T-helper 1 cell treated with Interleukin-12 subunit alpha and Interleukin-12 subunit beta and Interleukin-4 antibody, amounts not matched to agents 30 μg/mL and 1 μg/mL, for 36 hours (primary cell): ENCODE measurements around the gene FAXDC2.

Experiments
- H3K27ac Mint-ChIP-seq: one replicate; pipeline ENCODE4 v1.8.0; 2021; ENCODE audit warnings: mild to moderate bottlenecking, mixed read lengths
- H3K27me3 Mint-ChIP-seq: one replicate; pipeline ENCODE4 v1.8.0; 2021; ENCODE audit warnings: low read depth, mixed read lengths
- H3K36me3 Mint-ChIP-seq: one replicate; pipeline ENCODE4 v1.8.0; 2021; ENCODE audit warnings: low read depth, mixed read lengths
- H3K4me1 Mint-ChIP-seq: one replicate; pipeline ENCODE4 v1.8.0; 2021; ENCODE audit warnings: low read depth, mixed read lengths
- H3K4me3 Mint-ChIP-seq: one replicate; pipeline ENCODE4 v1.8.0; 2021; ENCODE audit warnings: mild to moderate bottlenecking, moderate library complexity, mixed read lengths
- H3K9me3 Mint-ChIP-seq: one replicate; pipeline ENCODE4 v1.8.0; 2021; ENCODE audit warnings: mixed read lengths

The FAXDC2 gene

DNA sequence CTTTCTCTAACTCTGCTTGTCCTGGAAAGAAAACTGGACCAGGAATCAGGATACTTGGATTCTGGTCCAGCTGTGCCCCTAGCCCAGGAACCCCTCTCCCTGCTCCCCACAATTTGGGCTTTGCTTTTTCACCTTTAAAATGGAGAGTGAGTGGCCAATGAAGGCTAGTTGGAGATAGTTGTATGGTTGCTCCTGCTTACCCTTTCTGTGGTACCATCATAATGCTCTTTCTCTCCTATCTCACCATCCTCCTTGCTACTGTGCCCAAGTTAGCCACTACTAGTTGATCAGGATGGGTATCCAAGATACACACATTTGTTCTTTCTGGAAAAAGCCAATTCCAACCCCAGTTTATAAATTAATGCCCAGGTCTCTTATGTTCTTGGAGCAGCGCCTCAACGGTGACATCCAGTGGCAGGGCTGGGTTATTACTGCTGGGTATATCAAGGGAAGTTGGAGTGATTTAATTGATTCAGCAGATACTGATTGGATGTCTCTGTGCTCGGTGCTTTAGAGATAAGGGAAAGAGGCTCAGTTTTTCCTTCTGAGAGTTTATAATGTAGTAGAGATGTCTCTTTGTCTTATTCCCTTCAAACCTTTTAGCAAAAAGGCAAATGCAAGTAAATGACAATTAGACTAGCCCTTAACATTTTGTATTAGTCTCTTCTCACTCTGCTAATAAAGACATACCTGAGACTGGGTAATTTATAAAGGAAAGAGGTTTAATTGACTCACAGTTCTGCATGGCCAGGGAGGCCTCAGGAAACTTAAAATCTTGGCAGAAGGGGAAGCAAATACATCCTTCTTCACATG, 38.5 kb downstream of the FAXDC2 start:
- Mint-ChIP-seq H3K9me3 (no peaks in the 10 kb centered on the region), H3K27me3 (no peaks in the 10 kb centered on the region), H3K4me1 (peaks cover 20% of the 10 kb centered on the region), H3K27ac (no peak overlapping the region), H3K36me3 (peaks cover 54% of the 10 kb centered on the region), H3K4me3 (no peak overlapping the region)

DNA sequence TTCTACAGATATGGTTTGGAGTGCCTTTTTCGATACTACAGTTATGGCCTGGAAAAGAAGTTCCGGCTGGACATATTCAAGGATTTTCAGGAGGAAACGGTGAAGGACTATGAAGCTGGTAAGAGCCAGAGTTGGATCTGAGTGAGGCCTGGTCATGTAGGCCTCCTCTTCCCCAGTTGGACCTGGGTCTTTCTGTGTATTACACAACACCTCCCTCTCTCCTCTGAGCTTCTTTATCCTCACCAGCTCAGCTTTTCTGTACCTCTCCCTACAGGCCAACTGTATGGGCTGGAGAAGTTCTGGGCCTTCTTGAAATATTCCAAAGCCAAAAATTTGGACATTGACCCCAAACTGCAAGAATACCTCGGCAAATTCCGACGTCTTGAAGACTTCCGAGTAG, 39.2 kb downstream of the FAXDC2 start:
- no peak overlapping the region for H3K4me3 Mint-ChIP-seq
- no peaks in the 10 kb centered on the region for H3K9me3 Mint-ChIP-seq
- peaks cover 52% of the 10 kb centered on the region for H3K36me3 Mint-ChIP-seq
- H3K27ac Mint-ChIP-seq: no peak overlapping the region
- peaks cover 18% of the 10 kb centered on the region for H3K4me1 Mint-ChIP-seq
- H3K27me3 Mint-ChIP-seq: no peaks in the 10 kb centered on the region

DNA sequence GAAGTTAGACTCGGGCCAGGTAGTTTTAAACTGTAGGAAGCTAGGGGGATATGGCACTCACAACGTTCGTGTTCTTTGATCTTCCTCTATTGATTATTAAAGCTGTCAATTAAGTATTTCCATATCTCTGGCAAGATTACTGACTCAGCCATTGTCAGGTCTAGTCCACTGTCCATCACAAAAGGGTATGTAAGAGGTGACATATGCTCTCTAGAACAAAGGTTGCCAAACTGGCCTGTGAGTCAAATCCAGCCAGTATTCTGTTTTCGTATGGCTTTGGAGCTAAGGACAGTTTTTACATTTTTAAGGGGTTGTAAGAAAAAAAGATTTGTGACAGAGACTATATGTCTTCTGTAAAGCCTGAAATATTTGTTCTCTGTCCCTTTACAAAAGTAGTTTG, 44.2 kb downstream of the FAXDC2 start:
- Mint-ChIP-seq H3K36me3 (peaks cover 60% of the 10 kb centered on the region), H3K4me3 (no peak overlapping the region), H3K27ac (no peak overlapping the region), H3K27me3 (no peaks in the 10 kb centered on the region), H3K4me1 (peaks cover 4% of the 10 kb centered on the region), H3K9me3 (no peaks in the 10 kb centered on the region)

DNA sequence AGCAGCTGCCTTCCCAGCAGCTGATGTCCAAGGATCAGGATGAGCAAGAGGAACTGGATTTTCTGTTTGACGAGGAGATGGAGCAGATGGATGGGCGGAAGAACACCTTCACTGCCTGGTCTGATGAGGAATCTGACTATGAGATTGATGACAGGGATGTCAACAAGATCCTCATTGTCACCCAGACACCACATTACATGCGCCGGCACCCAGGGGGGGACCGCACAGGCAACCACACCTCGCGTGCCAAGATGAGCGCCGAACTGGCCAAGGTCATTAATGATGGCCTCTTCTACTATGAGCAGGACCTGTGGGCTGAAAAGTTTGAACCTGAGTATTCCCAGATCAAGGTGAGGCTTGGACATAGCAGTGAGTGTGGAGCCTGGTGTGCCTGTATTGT, 48.4 kb downstream of the FAXDC2 start:
- Mint-ChIP-seq H3K27me3 (no peaks in the 10 kb centered on the region), H3K4me1 (peaks cover 18% of the 10 kb centered on the region), H3K27ac (no peak overlapping the region), H3K36me3 (peaks cover 69% of the 10 kb centered on the region), H3K4me3 (no peak overlapping the region), H3K9me3 (no peaks in the 10 kb centered on the region)

DNA sequence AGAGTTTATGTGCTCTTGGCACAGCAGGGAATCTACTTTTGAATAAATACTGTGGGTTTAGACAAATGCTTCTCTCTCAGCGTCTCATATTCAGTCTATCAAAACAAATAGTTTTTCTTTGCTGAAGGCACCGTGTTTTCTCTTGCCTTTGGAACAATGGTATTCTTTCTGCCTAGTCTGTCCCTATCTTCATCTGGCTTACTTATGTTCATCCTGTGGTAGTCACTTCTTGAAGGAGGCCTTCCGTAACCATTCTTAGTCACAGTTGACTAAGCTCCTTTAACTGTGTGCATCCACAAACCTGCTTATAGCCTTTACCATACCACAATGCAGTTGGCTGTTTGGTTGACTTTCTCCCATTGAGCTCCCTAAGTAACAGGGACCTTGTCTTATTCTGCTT, 49.3 kb downstream of the FAXDC2 start:
- peaks cover 18% of the 10 kb centered on the region for H3K4me1 Mint-ChIP-seq
- no peaks in the 10 kb centered on the region for H3K9me3 Mint-ChIP-seq
- no peaks in the 10 kb centered on the region for H3K27me3 Mint-ChIP-seq
- no peak overlapping the region for H3K4me3 Mint-ChIP-seq
- H3K36me3 Mint-ChIP-seq: peaks cover 72% of the 10 kb centered on the region
- H3K27ac Mint-ChIP-seq: no peak overlapping the region

DNA sequence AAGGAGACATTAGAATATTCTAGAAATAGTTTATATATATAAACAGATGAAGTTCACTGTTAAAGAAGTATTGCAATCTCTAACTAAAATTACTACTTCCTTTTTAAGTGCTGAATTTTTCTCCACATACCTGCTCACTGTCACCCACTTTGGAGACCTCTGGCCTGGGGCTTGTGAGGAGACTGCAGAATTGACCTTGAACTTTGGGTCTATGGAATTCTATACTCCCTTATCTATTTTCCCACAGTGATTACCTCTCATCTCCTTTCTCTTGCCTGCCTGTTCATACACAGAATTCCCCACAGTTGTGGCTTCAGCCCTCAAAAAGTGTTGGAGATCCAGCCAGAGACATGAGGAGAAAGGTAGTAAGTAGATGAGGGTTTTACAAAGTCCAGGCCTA, 49.8 kb downstream of the FAXDC2 start:
- H3K27me3 Mint-ChIP-seq: no peaks in the 10 kb centered on the region
- H3K27ac Mint-ChIP-seq: no peak overlapping the region
- no peaks in the 10 kb centered on the region for H3K9me3 Mint-ChIP-seq
- H3K4me3 Mint-ChIP-seq: no peak overlapping the region
- peaks cover 68% of the 10 kb centered on the region for H3K36me3 Mint-ChIP-seq
- peaks cover 18% of the 10 kb centered on the region for H3K4me1 Mint-ChIP-seq

DNA sequence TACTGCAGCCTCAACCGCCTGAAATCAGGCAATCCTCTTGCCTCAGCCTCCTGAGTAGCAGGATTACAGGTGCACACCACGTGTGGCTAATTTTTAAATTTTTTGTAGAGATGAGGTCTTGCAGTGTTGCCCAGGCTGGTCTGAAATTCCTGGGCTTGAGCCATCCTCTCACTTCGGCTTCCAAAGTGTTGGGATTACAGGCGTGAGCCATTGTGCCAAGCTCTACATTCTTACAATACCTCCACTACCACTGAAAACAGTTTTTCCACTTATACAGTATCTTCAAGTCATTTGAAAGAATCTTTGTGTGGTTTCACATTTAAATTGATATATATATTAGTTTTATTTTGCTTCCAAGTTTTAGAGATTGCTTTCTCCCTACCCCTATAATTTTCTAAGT, 52.6 kb downstream of the FAXDC2 start:
- H3K4me1 Mint-ChIP-seq: peaks cover 18% of the 10 kb centered on the region
- peaks cover 66% of the 10 kb centered on the region for H3K36me3 Mint-ChIP-seq
- no peaks in the 10 kb centered on the region for H3K9me3 Mint-ChIP-seq
- no peak overlapping the region for H3K27ac Mint-ChIP-seq
- no peaks in the 10 kb centered on the region for H3K27me3 Mint-ChIP-seq
- H3K4me3 Mint-ChIP-seq: no peak overlapping the region

DNA sequence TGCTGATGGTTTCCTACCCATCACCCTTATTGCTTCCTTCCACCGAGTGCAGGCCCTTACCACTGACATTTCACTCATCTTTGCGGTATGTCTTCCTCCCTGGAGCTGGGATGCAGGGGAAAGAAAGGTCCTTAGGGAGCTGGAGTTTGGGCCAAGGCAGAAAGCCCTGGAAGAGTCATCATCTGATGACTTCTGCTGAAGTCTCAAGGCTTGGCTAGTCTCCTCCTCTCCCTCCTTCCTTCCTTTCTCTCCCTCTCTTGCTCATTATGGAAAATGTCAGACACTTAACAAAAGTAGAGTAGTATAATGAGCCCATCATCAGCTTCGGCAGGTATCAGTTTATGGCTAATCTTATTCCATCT, 55.2 kb downstream of the FAXDC2 start:
- Mint-ChIP-seq H3K4me3 (no peak overlapping the region), H3K36me3 (peaks cover 54% of the 10 kb centered on the region), H3K4me1 (peaks cover 18% of the 10 kb centered on the region), H3K27me3 (no peaks in the 10 kb centered on the region), H3K9me3 (no peaks in the 10 kb centered on the region), H3K27ac (no peak overlapping the region)

DNA sequence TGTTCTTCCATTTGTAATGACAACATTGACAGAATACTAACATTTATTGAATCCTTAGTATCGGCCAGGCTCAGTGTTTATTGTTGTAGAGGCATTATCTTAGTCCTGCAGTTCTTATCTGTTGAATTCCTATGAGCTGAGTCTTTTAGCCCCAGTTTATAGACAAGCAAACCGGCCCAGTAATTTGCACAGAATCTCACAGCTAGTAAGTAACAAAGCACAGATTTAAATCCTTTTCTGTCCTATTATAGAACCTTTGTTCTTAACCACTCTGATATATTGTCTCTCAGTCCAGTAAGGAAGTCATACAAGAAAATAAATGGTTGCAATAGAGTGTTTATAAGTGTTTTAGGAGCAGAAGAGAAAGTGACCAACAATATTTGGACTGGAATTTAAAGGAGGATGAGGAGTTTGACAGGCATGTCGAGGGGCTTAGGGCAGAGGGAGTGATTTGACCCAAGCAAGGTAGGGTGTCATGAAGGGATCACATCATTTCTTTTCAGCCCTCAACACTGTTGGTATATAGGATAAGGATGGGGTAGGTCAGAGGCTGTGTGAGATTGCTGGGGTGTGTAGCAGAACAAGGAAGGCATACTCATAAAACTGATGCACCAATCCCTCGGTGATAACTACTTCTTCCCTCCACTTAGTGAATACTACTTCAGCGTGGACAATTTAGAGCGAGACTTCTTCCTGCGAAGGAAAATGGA, 55.7 kb downstream of the FAXDC2 start:
- Mint-ChIP-seq H3K4me1 (peaks cover 16% of the 10 kb centered on the region), H3K9me3 (no peaks in the 10 kb centered on the region), H3K36me3 (peaks cover 54% of the 10 kb centered on the region), H3K27me3 (no peaks in the 10 kb centered on the region), H3K27ac (no peak overlapping the region), H3K4me3 (no peak overlapping the region)

DNA sequence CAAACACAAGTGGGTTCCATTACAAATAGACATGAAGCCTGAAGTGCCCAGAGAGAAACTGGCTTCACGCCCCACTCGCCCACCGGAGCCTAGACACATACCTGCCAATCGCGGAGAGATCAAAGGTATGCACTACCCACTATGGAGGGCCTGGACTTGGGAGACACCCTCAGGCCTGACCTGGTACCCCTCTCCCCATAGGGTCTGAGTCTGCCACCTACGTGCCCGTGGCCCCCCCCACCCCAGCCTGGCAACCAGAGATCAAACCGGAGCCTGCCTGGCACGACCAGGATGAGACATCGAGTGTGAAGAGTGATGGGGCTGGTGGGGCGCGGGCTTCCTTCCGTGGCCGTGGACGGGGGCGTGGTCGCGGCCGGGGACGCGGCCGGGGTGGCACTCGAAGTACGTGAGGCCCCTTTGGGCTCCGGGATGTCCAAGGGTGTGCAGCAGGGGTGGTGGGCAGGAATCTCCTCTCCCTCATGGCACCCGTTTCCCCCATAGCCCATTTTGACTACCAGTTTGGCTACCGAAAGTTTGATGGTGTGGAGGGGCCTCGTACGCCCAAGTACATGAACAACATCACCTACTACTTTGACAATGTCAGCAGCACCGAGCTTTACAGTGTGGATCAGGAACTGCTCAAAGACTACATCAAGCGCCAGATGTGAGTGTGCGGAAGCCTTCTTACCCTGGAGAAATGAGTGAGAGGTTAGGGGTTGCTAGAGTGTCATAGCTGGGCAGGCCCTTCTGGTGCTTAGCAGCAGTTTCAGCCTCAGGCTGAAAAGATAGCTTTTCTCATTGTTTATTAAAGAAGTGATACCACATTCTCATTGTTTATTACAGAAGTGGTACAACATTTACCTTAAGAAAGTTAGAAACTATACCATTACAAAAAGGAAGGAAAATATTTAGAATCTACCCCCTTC, 56.5 kb downstream of the FAXDC2 start:
- Mint-ChIP-seq H3K9me3 (no peaks in the 10 kb centered on the region), H3K4me3 (no peak overlapping the region), H3K27me3 (no peaks in the 10 kb centered on the region), H3K36me3 (peaks cover 47% of the 10 kb centered on the region), H3K27ac (no peak overlapping the region), H3K4me1 (peaks cover 10% of the 10 kb centered on the region)

DNA sequence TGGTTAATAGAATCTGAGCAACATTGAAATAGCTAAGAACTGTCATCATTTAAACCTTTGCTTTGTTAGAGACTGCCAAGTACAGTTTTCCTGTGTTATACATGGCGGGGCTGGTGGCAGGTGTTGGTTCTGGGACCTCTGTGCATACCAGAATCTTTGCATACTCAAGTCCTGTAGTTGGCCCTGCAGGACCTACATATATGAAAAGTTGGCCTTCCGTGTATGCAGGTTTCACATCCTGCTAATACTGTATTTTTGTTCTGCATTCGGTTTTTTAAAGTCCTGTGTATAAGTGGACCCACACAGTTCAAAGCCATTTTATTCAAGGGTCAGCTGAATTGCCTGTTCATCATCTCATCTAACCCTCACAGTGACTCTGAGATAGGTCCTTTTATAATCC, 58.9 kb downstream of the FAXDC2 start:
- no peak overlapping the region for H3K4me3 Mint-ChIP-seq
- peaks cover 21% of the 10 kb centered on the region for H3K4me1 Mint-ChIP-seq
- H3K9me3 Mint-ChIP-seq: no peaks in the 10 kb centered on the region
- H3K27ac Mint-ChIP-seq: no peak overlapping the region
- peaks cover 37% of the 10 kb centered on the region for H3K36me3 Mint-ChIP-seq
- H3K27me3 Mint-ChIP-seq: no peaks in the 10 kb centered on the region

DNA sequence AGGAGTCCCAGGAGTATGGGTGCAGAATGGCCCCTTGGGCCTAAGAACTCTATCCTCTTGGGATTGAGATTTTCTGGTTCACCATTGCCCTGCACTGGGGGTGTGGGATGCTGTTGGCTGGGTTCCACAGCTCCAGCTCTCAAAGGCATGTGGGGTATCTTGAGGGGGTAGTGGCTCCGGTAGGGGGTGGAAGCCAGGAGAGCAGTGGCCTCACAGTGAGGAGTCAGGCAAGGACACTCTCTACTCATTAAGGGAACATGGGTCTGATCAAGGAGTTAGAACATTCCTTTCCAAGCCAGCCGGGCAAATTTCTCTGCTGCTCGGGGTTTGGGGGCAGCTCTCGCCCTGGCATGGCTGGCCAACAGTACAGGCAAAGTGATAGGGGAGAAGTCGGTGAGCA, 62.2 kb downstream of the FAXDC2 start:
- H3K4me1 Mint-ChIP-seq: peaks cover 42% of the 10 kb centered on the region
- no peaks in the 10 kb centered on the region for H3K27me3 Mint-ChIP-seq
- peak overlapping the region; percentile 81 for H3K27ac Mint-ChIP-seq
- no peaks in the 10 kb centered on the region for H3K9me3 Mint-ChIP-seq
- H3K36me3 Mint-ChIP-seq: peaks cover 18% of the 10 kb centered on the region
- H3K4me3 Mint-ChIP-seq: no peak overlapping the region

DNA sequence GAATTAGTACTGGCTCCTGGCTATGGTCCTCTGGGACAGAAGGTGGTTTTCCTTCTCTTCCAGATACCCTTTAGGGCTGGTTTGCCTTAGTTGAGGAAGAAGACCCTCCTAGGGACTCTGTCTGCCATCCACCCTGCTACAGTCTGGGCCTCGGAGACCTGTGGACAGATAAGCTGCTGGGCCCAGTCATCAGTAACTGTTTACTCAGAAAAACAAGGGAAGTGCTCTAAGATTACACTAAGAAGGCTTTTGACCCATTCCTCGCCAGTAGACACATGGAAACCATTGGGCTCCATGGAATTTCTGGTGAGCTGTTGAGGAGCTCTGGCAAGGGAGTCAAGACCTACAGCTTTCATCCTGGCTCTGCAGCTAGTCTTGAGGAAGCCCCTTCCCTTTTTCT, 64.0 kb downstream of the FAXDC2 start:
- Mint-ChIP-seq H3K27me3 (no peaks in the 10 kb centered on the region), H3K36me3 (peaks cover 10% of the 10 kb centered on the region), H3K9me3 (no peaks in the 10 kb centered on the region), H3K4me3 (no peak overlapping the region), H3K27ac (no peak overlapping the region), H3K4me1 (peaks cover 44% of the 10 kb centered on the region)

DNA sequence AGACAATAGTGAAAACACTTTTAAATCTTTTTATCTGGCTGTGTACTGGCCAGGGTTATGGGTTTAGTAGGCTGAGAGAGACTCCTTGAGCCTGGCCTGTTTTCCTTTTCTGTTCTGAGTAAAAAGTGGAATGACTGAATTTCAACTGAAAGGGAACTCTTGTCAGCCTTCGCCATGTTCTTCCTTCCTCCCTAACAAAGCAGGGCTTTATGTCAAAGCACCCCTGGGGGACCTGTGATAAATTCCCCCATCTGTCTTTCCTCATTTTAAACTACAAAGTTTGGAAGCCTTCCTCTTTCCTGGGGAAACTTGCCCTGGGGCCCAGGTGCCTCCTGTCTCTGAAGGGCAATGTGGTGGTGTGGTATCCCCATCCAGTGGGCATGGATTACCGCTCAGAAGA, 65.5 kb downstream of the FAXDC2 start:
- Mint-ChIP-seq H3K27me3 (no peaks in the 10 kb centered on the region), H3K9me3 (no peaks in the 10 kb centered on the region), H3K4me1 (peaks cover 47% of the 10 kb centered on the region), H3K4me3 (no peak overlapping the region), H3K27ac (peak overlapping the region; percentile 58), H3K36me3 (no peaks in the 10 kb centered on the region)
